Lung microvascular endothelial cell (primary cell): ENCODE data around the gene CNGA4. TPM values are rescaled to one million over a fixed set of nuclear protein-coding genes. Genes with fewer than 3 reads are reported as not detected.
"Not testable (repeated sequence)": the region's sequence is repeated elsewhere in the genome, so short reads cannot be mapped to it uniquely, and the experiment has no call there.

Experiments used
- DNase-seq, 2 donors: peaks; one replicate each; pipeline versions ENCODE4 v3.0.0 to v3.0.0-alpha.2; 2010; ENCODE audit warnings: low read depth in 2 of 2
- total RNA-seq: library from RNA; depleted of rRNA; stranded (reverse); fragments of >200 nt; gene quantifications from 2 replicates; pipeline ENCODE4 v1.2.1, GENCODE V29; 2014

Gene CNGA4
- total RNA-seq, 1 donor from 2014 or later: not detected

GRCh38 chr11:6263662-6264061 lies 24.8 kb downstream of the CNGA4 start:
- DNase-seq: no peak

DNA sequence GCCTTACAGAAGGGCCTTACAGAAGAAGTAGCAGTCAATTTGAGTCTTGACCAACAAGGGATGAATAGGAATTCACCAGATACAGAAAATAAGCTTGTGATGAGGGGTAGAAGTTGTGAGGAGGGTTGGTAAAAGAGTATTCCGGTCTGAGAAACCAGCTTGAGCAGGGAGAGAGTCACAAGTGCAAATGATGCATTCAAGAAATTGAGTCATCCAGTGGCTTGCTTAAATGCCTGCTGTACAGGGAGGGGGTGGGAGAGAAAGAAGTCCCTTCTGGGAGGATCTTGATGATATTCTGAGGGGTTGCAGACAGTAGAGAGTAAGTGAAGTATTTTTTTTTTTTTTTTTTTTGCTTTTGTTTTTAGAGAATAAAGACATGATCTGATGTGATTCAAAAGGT lies 29.9 kb downstream of the CNGA4 start:
- DNase-seq: no peak

- no peak for DNase-seq
These were observed 31.1 kb downstream of the CNGA4 start for GRCh38 chr11:6269994-6270393.

GRCh38 chr11:6270584-6271246 lies 31.8 kb downstream of the CNGA4 start:
- DNase-seq: no peak

- DNase-seq: no peak
These were observed 32.7 kb downstream of the CNGA4 start for GRCh38 chr11:6271598-6271997.

DNA sequence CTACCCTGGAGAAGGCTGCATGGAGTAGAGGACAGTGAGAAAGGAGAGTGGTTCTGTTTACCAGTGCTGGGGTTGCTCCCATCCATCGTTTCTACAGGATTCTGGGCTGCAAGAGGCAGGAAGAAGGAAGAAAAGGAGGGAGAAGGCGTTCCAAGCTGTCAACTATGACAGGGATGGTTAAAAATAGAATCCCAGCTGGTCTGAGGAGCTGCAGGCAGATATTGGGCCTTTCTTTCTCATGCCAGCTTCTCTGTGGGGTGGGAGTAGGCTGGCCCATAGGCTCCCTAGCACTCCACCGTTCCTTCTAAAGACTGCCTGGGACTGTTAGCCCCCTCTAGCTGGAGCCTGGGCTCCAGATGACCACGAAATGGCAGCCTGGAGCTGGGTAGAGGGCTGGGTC lies 34.3 kb downstream of the CNGA4 start:
- DNase-seq: no peak

DNA sequence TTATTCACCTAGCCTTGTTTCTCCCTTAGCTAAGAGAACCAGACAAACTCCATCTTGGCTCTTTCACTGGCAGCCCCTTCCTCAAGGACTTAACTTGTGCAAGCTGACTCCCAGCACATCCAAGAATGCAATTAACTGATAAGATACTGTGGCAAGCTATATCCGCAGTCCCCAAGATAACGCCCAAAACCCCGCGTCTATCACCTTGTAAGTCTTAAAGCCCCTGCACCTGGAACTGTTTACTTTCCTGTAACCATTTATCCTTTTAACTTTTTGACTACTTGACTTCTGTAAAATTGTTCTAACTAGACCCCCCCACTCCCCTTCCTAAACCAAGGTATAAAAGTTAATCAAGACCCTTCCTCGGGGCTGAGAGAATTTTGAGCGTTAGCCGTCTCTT lies 41.9 kb downstream of the CNGA4 start:
- DNase-seq: not testable (repeated sequence)

DNA sequence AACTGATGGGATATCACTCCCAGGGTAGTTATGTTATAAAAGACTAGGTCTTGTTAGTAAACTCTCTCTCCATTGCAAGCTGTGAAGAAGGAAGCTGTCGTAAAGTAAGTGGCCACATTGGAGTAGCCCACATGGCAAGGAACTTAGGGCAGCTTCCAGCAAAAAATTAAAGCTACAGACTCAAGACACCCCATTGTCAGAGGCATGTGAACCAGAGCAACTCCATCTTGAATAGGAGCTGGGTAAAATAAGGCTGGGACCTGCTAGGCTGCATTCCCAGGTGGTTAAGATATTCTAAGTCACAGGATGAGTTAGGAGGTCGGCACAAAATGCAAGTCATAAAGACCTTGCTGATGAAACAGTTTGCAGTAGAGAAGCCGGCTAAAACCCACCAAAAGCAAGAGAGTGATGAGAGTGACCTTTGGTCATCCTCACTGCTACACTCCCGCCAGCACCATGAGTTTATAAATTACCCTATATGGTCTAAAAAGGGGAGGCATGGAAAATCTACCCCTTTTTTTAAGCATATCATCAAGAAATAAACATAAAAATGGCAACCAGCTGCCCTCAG lies 44.6 kb downstream of the CNGA4 start:
- DNase-seq: no peak

- no peak for DNase-seq
These were observed 45.4 kb downstream of the CNGA4 start for GRCh38 chr11:6284250-6284649.

DNA sequence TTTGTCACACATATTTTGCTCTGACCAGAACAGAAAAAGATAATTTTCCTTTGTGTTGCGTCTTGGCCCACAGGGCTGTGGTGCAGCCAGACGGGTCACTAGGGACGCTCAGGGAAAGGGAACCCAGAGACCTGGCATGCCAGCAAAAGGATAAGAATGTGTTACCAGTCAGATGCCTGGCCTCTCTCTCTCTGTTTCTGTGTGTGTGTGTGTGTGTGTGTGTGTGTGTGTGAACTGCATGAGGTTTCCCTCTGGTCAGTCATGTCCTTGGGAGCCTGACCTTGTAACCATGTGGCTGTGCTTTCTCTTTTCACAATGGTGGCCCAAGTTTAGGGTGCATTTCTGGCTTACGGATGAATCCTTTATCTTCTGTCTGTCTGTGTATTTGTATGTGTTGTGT lies 46.1 kb downstream of the CNGA4 start:
- no peak for DNase-seq

Other genes with a start within 250 kb of the CNGA4 start
- not detected in 2 replicates for gene OR56A4, start 232.1 kb upstream of the CNGA4 start, total RNA-seq
- not detected in 2 replicates for gene OR56A1, start 208.3 kb upstream of the CNGA4 start, total RNA-seq
- gene OR56B4, start 131.4 kb upstream of the CNGA4 start, total RNA-seq: not detected in 2 replicates
- gene OR52B2, start 68.8 kb upstream of the CNGA4 start, total RNA-seq: not detected in 2 replicates
- not detected in 2 replicates for gene OR52W1, start 39.9 kb upstream of the CNGA4 start, total RNA-seq
- gene C11orf42, start 33.5 kb upstream of the CNGA4 start, total RNA-seq: not detected in 2 replicates
- gene FHIP1B, start 4.5 kb upstream of the CNGA4 start, total RNA-seq: 5.4 and 10.7 TPM in 2 replicates
- gene CCKBR, start 20.7 kb downstream of the CNGA4 start, total RNA-seq: not detected in 2 replicates
- gene CAVIN3, start 81.4 kb downstream of the CNGA4 start, total RNA-seq: 43.1 and 201 TPM in 2 replicates
- gene SMPD1, start 151.4 kb downstream of the CNGA4 start, total RNA-seq: 14.6 and 20.0 TPM in 2 replicates
- 26.6 and 29.2 TPM in 2 replicates for gene APBB1, start 180.0 kb downstream of the CNGA4 start, total RNA-seq
- gene HPX, start 201.9 kb downstream of the CNGA4 start, total RNA-seq: 0.22 TPM in 1 of 2 replicates, not detected in the other
- gene TRIM3, start 234.9 kb downstream of the CNGA4 start, total RNA-seq: 15.3 and 21.6 TPM in 2 replicates
- gene ARFIP2, start 242.2 kb downstream of the CNGA4 start, total RNA-seq: 27.6 and 27.7 TPM in 2 replicates
- gene TIMM10B, start 242.4 kb downstream of the CNGA4 start, total RNA-seq: 16.3 and 28.6 TPM in 2 replicates